ENCODE results near the gene CD80.

DNA sequence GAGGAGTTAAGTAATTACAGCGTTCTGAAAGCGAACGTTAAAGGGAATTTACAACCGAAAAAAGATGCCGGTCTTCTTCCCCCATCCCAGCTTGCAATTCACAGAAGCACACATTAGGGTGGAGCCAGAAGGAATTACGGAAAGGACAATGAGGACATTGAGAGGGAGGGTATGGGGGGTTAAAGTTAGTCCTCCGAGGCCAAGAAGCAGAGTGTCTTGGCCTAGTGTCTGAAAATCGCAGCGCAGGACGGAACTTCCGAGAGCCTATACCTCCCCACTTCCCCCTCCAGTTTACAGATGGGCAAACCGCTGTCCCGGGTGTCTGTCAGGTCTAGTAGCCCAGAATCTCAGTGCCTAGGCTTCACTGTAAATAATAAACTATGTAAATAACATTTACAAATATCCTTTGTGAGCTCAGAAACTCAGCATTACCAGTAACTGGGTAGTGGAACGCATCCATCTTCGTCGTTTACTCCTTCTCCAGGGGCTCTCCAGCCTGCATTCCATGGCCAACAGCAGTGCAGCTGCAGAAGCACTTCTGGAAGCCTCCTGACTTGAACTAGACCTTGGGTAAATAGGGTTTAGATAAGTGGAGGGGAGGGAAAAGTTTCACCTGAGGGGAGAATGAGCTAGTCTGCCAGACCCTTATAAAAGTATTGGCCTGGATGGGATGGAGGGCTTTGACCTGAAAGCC is 20.8 kb upstream of the CD80 start:
- TF ChIP-seq, protein P1, sequence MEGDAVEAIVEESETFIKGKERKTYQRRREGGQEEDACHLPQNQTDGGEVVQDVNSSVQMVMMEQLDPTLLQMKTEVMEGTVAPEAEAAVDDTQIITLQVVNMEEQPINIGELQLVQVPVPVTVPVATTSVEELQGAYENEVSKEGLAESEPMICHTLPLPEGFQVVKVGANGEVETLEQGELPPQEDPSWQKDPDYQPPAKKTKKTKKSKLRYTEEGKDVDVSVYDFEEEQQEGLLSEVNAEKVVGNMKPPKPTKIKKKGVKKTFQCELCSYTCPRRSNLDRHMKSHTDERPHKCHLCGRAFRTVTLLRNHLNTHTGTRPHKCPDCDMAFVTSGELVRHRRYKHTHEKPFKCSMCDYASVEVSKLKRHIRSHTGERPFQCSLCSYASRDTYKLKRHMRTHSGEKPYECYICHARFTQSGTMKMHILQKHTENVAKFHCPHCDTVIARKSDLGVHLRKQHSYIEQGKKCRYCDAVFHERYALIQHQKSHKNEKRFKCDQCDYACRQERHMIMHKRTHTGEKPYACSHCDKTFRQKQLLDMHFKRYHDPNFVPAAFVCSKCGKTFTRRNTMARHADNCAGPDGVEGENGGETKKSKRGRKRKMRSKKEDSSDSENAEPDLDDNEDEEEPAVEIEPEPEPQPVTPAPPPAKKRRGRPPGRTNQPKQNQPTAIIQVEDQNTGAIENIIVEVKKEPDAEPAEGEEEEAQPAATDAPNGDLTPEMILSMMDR (IDR thresholded peaks at IDR 0.05; ENCODE audit: low read depth, low read length, poor library complexity, severe bottlenecking): no peak
- no peak for TF ChIP-seq EZH2phosphoT487 (IDR thresholded peaks at IDR 0.05; ENCODE audit: borderline replicate concordance, low read length)

Measured in DOHH2 (cell line).